Large intestine (tissue), 3 donors: ENCODE data around the gene SARS2. TPM values are rescaled to one million over a fixed set of nuclear protein-coding genes. Genes with fewer than 3 reads are reported as not detected.

Experiments
- DNase-seq, 2 donors: peaks; one replicate each; pipeline versions ENCODE4 v3.0.0 to v3.0.0-alpha.2; 2013
- H3K27ac ChIP-seq: one replicate; pipeline ENCODE4 v1.5.1; 2013; ENCODE audit warnings: low read length
- H3K27me3 ChIP-seq: 2 replicates; pipeline ENCODE4 v1.6.1; 2013; ENCODE audit warnings: low read length; ENCODE audit not compliant: control insufficient read depth, insufficient read depth
- H3K36me3 ChIP-seq: 2 replicates; pipeline ENCODE4 v1.6.1; 2013; ENCODE audit warnings: low read length; ENCODE audit not compliant: control insufficient read depth, insufficient read depth
- H3K4me1 ChIP-seq: one replicate; pipeline ENCODE4 v1.6.1; 2013; ENCODE audit warnings: low read length; ENCODE audit not compliant: control insufficient read depth, insufficient read depth
- H3K4me3 ChIP-seq: one replicate; pipeline ENCODE4 v1.5.1; 2013; ENCODE audit warnings: low read length
- H3K9me3 ChIP-seq: one replicate; pipeline ENCODE4 v1.6.1; 2013; ENCODE audit warnings: mild to moderate bottlenecking, low read depth, low read length, moderate library complexity; ENCODE audit not compliant: control insufficient read depth
- WGBS: methylation state at CpG from one replicate; pipeline ENCODE4 v1.1.5; 2013; ENCODE audit warnings: low lambda C conversion rate; ENCODE audit not compliant: insufficient coverage; 5-methylcytosine and 5-hydroxymethylcytosine counted together
- polyA plus RNA-seq: library from polyadenylated mRNA; unstranded; fragments of 120-200 nt; gene quantifications from one replicate; pipeline ENCODE4 v1.2.1, GENCODE V29; 2013

Gene SARS2
- polyA plus RNA-seq, 1 donor = 34.9 TPM

DNA sequence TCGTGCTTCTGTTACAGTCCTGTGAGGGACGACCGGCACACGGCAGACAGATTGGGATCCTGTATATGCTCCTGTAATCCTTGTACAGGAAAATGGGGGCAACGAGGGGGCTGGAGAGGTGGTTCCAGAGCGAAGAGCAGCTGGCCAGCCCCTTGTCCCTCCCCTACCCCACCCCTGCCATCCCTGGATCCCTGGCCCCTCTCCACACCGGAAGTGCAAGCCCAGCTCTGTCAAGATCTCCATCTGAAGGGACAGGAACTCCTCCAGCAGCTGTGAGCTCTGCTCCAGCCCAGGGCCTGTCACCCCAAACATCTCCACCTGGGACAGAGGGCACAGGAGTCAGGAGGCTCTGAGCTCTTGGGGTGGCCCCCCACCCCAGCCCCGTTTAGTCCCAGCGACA, 13.0 kb downstream of the SARS2 start:
- H3K36me3 ChIP-seq = peaks cover 26% of the 10 kb centered on the region
- no peak overlapping the region for H3K4me3 ChIP-seq
- no peak overlapping the region for H3K27ac ChIP-seq
- H3K9me3 ChIP-seq = no peaks in the 10 kb centered on the region
- H3K27me3 ChIP-seq = peaks cover under 1% of the 10 kb centered on the region
- WGBS = no CpG with 5 or more reads among the region's 9 CpGs
- peaks cover 8% of the 10 kb centered on the region for H3K4me1 ChIP-seq
- DNase-seq = no peak

DNA sequence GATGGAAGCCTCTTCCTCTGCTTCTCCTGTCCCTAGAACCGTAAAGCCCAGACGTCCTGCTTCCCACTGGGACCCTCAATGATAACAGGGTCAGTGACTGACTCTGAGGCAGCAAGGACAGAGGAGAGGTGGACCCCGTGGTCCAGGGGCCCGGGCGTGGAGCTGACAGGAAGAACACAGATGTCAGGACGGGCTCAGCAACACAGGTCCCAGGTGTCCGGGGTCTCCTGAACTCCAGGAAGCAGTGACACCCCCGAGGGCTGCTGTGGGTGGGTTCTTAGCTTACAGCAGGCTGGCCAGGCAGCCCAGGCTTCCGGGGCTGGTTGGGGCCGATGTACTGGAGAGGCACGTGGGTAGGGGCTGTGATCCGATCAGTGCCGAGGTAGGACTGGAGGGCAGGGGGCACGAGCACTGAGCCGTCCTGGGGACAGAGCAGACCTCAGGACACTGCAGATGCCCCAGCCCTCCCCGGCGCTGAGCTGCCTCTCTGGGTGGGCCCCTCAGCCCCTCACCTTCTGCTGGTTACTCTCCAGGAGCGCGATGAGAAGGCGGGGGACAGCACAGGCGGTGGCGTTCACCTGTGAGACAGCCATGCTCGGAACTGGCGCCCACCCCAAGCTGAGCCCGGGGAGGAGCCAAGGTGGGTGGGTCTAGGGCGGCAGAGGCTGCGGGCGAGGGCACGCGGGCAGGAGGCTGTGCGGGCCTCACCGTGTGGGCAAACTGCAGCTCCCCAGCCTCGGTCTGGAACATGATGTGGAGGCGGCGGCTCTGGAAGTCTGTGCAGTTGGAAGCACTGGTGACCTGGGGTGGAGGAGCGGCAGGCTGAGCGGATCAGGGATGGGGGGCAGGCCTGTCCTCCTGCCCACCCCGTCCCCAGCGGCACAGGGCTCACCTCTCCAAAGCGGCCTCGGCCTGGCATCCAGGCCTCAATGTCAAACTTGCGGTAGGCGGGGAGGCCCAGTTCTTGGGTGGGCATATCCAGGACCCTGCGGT, 14.9 kb downstream of the SARS2 start:
- WGBS = 100% methylated on average over 1 of the region's 44 CpGs
- Histone ChIP-seq H3K27ac (no peak overlapping the region), H3K4me1 (peaks cover 8% of the 10 kb centered on the region), H3K9me3 (peaks cover 4% of the 10 kb centered on the region), H3K27me3 (peaks cover 14% of the 10 kb centered on the region), H3K36me3 (peaks cover 15% of the 10 kb centered on the region), H3K4me3 (no peak overlapping the region)
- no peak for DNase-seq

DNA sequence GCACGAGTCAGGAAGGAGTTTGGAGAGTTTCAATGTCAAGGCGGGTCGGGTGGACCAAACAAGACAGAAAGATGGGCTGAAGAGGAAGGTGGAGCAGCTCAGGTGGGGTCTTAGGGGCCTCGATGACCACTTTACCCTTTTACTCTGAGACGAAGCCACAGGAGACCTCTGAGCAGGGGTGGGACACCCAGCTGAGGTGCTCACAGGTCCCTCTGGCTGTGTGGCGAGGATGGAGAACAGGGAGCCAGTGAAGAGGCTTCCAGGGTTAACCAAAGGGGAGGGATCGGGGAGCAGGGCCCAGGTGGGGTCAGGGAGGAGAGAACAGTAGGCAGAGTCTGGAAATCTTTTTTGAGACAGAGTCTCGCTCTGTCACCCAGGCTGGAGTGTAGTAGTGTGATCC, 16.6 kb downstream of the SARS2 start:
- Histone ChIP-seq H3K36me3 (peaks cover 13% of the 10 kb centered on the region), H3K27me3 (peaks cover 14% of the 10 kb centered on the region), H3K9me3 (peaks cover 4% of the 10 kb centered on the region), H3K27ac (no peak overlapping the region), H3K4me3 (no peak overlapping the region), H3K4me1 (peaks cover 8% of the 10 kb centered on the region)
- no peak for DNase-seq
- WGBS = no CpG with 5 or more reads among the region's 8 CpGs

DNA sequence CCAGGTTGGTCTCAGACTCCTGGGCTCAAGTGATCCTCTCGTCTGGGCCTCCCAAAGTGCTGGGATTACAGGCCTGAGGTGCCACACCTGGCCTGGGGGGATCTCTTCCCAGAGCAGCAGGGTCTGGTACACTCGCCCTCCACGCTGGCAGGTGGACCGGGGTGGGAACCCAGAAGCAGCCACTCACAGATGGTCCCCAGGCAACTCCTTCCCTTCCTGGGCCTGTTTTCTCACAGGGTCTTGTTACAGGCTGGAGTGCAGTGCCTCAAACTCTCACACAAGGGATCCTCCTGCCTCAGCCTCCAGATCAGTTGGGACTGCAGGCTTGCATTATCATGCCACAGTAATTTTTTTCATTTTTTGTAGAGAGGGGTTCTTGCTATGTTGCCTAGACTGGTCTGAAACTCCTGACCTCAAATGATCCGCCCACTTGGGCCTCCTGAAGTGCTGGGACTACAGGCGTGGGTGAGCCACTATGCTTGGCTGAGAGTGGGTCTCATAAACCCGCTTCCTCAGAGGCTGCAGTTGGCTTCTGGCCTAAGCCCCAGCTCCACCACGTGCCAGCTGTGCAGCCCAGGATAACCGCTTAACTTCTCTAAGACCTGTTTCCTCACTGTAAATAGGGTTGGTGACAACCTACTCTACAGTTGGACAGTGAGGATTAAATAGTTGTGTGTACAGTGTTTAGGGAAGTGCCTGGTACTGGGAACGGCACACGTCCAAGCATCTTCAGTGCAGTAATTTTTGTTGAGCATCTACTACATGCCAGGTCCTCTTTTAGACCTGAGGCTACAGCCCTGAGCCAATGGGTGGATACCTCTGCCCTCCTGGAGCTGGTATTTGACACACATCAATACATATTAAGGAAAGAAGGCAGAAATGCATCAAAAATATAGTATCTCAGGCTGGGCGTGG, 17.7 kb downstream of the SARS2 start:
- WGBS = 100% methylated on average over 1 of the region's 12 CpGs
- Histone ChIP-seq H3K4me1 (peaks cover 3% of the 10 kb centered on the region), H3K4me3 (no peak overlapping the region), H3K36me3 (peaks cover 15% of the 10 kb centered on the region), H3K27me3 (peaks cover 14% of the 10 kb centered on the region), H3K9me3 (peaks cover 4% of the 10 kb centered on the region), H3K27ac (no peak overlapping the region)
- no peak for DNase-seq

DNA sequence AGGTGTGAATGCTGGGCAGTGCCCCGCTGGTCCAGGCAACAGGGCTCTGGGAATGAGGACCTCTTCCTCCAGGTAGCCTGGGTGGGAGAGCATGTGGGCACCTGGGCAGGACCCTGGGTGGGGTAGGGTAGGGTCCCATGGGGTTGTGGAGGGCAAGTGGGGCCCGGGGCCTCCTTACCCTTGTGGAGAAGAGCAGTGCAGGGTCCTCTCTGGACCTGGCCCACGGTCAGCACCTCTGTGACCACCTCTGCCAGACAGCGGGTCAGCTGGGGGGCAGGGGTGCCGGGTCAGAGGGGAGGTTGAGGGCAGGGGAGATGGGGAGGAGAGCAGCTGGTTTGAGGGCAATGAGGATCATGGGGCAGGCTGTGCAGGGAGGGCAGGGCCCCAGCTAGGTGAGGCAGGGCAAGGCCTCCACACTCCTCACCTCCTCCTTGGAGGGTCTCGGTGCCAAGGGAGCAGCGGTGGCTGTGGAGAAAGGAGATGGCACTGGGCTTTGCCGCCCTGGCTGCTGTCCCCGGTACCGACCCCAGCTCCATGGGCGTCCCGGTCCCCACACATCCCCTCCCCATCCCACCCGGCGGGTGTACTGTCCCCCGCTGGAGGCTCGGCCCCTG, 19.1 kb downstream of the SARS2 start:
- DNase-seq = no peak
- Histone ChIP-seq H3K27me3 (peaks cover 14% of the 10 kb centered on the region), H3K36me3 (peaks cover 27% of the 10 kb centered on the region), H3K4me1 (no peaks in the 10 kb centered on the region), H3K4me3 (no peak overlapping the region), H3K9me3 (peaks cover 6% of the 10 kb centered on the region), H3K27ac (no peak overlapping the region)
- no CpG with 5 or more reads among the region's 16 CpGs for WGBS

DNA sequence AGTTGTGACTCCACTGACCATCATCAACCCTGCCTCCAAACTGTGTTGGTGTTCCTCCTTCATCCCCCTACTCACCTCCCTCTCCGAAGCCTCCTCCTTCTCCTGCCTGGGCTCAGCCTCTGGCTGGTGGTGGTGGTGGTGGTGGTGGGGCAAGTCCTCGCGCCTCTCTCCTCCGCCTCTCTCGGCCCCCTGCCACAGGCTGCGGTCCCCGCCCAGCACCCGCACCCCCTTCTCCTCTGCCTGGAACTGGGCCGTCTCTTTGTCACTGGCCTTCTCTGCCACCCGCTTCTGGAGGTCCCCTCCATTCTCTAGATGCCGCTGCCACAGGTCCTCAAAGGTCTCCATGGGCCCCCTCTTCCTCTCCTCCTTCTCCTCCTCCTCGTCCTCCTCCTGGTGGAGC, 20.1 kb downstream of the SARS2 start:
- Histone ChIP-seq H3K4me1 (no peaks in the 10 kb centered on the region), H3K27ac (no peak overlapping the region), H3K27me3 (peaks cover 14% of the 10 kb centered on the region), H3K36me3 (peaks cover 29% of the 10 kb centered on the region), H3K9me3 (peaks cover 6% of the 10 kb centered on the region), H3K4me3 (no peak overlapping the region)
- DNase-seq = no peak
- WGBS = 100% methylated on average over 1 of the region's 12 CpGs

DNA sequence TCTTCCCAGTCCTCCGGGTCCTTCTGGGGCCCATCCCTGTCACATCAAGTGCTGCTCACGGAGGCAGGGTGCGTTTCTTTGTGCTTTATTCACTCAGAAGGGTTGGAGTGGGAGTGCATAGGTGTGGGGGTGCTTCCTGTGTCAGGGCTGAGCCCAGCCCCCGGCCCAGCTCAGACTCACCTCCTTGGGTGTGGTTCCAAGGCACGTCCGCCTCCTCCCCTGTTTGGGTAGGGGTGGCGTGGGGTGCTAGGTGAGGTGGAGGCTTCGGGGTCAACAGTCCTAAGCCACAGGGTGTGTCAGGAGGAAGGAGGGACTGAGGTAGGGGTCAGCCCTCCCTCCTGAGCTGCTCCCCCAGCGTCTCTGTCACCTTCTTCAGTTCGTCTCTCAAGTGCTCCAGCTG, 21.7 kb downstream of the SARS2 start:
- peaks cover 23% of the 10 kb centered on the region for H3K36me3 ChIP-seq
- peaks cover 14% of the 10 kb centered on the region for H3K27me3 ChIP-seq
- WGBS = no CpG with 5 or more reads among the region's 10 CpGs
- peaks cover 6% of the 10 kb centered on the region for H3K9me3 ChIP-seq
- no peaks in the 10 kb centered on the region for H3K4me1 ChIP-seq
- no peak overlapping the region for H3K27ac ChIP-seq
- no peak overlapping the region for H3K4me3 ChIP-seq
- no peak for DNase-seq

DNA sequence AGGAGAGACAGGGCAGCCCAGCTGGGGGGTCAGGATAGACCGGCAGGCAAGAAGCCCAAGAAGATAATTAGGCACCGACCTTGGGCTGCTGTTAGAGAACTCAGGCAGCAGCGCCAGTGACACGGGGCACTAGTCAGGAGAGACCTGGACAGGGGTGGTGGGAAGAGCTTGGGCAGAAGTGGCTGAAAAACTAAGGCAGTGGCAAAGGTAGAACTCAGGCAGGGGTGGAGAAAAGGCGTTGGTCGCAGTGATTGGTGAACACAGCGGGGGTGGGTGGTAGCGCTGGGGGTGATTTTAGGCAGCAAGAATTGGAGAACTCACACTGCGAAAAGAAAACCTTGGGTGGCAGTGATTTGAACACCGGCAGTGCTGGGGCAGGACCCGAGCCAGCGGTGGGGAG, 22.9 kb downstream of the SARS2 start:
- Histone ChIP-seq H3K36me3 (peaks cover 23% of the 10 kb centered on the region), H3K9me3 (peaks cover 6% of the 10 kb centered on the region), H3K27me3 (peaks cover 14% of the 10 kb centered on the region), H3K27ac (no peak overlapping the region), H3K4me1 (no peaks in the 10 kb centered on the region), H3K4me3 (no peak overlapping the region)
- WGBS = 94% methylated on average over 3 of the region's 12 CpGs
- no peak for DNase-seq

DNA sequence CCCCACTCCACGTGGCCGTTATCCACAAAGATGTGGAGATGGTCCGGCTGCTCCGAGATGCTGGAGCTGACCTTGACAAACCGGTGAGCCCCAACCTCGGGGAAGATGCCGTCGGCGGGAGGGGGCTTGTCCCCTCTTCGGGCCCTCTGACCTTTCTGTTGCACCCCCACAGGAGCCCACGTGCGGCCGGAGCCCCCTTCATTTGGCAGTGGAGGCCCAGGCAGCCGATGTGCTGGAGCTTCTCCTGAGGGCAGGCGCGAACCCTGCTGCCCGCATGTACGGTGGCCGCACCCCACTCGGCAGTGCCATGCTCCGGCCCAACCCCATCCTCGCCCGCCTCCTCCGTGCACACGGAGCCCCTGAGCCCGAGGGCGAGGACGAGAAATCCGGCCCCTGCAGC, 23.3 kb downstream of the SARS2 start:
- no peak overlapping the region for H3K4me3 ChIP-seq
- no peaks in the 10 kb centered on the region for H3K4me1 ChIP-seq
- no CpG with 5 or more reads among the region's 29 CpGs for WGBS
- H3K27me3 ChIP-seq = peaks cover 11% of the 10 kb centered on the region
- H3K9me3 ChIP-seq = peaks cover 6% of the 10 kb centered on the region
- DNase-seq = no peak
- peaks cover 23% of the 10 kb centered on the region for H3K36me3 ChIP-seq
- no peak overlapping the region for H3K27ac ChIP-seq

DNA sequence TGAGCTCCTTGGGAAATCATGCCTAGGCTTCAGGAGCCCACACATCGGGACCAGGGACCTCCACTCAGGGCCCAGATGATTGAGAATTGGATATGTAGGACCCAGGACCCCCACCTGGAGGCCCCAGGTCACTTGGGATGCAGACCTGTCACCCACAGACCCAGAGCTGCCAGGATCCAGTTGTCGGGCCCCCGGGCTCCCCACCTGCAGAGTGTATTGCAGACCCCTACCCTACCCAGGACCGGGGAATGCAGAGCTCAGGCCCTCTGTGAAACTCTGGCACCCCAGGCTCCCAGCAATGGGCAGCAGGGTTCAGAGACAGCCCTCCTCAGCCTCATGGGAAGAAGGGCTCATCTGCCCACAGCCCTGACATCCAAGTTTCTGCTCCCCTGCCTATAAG, 24.9 kb downstream of the SARS2 start:
- Histone ChIP-seq H3K9me3 (peaks cover 2% of the 10 kb centered on the region), H3K27me3 (no peaks in the 10 kb centered on the region), H3K36me3 (peaks cover 23% of the 10 kb centered on the region), H3K27ac (no peak overlapping the region), H3K4me1 (peaks cover 6% of the 10 kb centered on the region), H3K4me3 (no peak overlapping the region)
- WGBS = no CpG with 5 or more reads among the region's 4 CpGs
- no peak for DNase-seq
